Measurements from ENCODE around the gene KCNIP2. TPM values are rescaled to one million over a fixed set of nuclear protein-coding genes. Genes with fewer than 3 reads are reported as not detected.

KCNIP2 gene
- total RNA-seq, 1 donor from 2014 or later = 0.29 TPM

DNA sequence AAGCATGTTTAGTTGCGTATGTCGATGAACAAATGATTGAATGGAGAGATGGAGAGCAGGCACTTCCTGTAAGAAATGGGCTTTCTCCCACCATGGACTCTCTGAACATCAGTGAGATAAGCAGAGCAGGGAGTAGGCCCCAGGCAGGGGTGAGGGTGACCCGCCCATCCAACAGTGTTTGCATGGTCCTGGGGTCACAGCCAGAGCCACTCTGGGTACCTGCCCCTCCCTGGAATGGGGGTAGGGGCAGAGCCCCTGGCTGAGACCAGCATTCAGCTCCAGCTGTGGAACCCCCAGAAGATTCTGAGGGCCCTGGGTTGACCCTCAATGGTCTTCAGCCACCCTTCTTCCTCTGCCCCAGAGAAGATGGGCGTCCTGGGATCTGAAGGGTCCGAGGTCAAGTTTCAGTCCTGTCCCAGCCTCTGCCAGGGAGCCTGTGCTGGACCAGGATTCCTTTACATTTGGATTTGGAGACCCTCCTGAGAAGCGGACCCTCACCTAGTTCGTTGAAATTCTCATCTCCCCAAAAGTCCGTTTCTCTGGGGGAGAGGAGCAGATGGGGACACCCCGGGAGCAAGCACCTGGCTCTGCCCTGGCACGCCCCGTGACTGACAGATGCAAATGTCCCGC is 65.3 kb downstream of the KCNIP2 start:
- Histone ChIP-seq H3K36me3 (ENCODE audit: control insufficient read depth, insufficient read depth, low read length) (no peaks in the 10 kb centered on the region), H3K4me3 (ENCODE audit: low read depth, low read length) (no peak overlapping the region), H3K27me3 (ENCODE audit: control insufficient read depth, insufficient read depth, low read length) (peaks cover 56% of the 10 kb centered on the region)
- TF ChIP-seq, protein P1, sequence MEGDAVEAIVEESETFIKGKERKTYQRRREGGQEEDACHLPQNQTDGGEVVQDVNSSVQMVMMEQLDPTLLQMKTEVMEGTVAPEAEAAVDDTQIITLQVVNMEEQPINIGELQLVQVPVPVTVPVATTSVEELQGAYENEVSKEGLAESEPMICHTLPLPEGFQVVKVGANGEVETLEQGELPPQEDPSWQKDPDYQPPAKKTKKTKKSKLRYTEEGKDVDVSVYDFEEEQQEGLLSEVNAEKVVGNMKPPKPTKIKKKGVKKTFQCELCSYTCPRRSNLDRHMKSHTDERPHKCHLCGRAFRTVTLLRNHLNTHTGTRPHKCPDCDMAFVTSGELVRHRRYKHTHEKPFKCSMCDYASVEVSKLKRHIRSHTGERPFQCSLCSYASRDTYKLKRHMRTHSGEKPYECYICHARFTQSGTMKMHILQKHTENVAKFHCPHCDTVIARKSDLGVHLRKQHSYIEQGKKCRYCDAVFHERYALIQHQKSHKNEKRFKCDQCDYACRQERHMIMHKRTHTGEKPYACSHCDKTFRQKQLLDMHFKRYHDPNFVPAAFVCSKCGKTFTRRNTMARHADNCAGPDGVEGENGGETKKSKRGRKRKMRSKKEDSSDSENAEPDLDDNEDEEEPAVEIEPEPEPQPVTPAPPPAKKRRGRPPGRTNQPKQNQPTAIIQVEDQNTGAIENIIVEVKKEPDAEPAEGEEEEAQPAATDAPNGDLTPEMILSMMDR (IDR thresholded peaks at IDR 0.05; ENCODE audit: insufficient read depth, low read length, poor library complexity, severe bottlenecking) = no peak
- DNase-seq (ENCODE audit: low read depth) = no peak

DNA sequence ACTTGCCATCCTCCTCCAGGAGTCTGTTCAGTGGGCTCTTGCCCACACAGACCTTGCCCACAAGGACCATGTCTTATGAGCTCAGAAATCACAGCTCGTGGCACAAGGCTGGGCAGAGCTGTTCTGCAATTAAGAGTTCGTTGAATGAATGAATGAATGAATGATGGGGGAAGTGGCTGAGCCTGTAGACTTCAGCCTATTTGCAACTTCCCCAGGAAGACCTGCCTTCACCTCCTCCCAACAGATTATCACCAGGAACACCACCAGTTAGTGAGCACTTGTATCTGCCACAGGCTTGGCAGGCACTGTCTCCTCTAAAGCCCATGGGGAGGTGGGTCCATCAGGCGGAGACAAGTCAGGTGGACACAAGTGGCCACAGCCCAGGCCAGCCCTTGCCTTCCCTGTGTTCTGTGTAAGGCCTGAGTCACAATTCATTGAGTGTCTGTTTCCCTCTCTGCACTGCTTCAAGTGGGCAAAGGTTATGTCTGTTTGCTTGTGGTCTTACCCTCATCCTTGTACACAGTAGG is 65.9 kb downstream of the KCNIP2 start:
- no peaks in the 10 kb centered on the region for H3K36me3 ChIP-seq (ENCODE audit: control insufficient read depth, insufficient read depth, low read length)
- TF ChIP-seq, protein P1 (IDR thresholded peaks at IDR 0.05; ENCODE audit: insufficient read depth, low read length, poor library complexity, severe bottlenecking) = no peak
- H3K4me3 ChIP-seq (ENCODE audit: low read depth, low read length) = no peak overlapping the region
- DNase-seq (ENCODE audit: low read depth) = no peak
- peaks cover 62% of the 10 kb centered on the region for H3K27me3 ChIP-seq (ENCODE audit: control insufficient read depth, insufficient read depth, low read length)

DNA sequence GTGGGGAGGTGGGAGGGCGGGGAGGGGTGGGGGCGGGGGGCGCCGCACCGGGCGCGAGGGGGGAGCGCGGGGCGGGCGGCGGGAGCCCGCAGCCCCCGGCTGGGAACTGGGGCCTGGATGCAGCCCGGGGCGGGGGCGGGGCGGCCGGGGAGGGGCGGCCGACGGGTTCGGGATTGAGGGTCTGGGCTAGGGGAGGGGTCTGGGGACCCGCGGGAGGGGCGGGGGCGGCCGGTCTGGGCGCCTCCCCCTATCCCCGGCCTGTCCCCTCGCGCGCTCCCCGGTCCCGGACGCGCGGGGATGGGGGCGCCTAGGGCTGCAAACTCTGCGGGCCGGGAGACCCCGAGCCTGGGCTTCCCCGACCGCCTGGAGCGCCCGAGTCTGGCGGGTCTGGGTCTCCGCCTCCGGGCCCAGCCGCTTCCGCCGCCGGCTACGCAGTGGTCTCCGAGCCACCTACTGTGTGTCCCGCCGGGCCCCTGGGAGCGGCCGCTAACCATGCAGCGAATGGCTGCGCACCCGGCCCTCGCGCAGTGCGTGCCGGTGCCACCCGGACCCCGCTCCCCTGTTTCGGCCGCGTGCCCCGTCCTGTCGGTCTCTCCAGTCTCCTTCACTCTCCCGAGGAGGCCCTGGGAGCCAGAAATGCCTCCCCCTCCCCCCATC is 67.3 kb downstream of the KCNIP2 start:
- TF ChIP-seq, protein P1 (IDR thresholded peaks at IDR 0.05; ENCODE audit: insufficient read depth, low read length, poor library complexity, severe bottlenecking) = no peak
- Histone ChIP-seq H3K36me3 (ENCODE audit: control insufficient read depth, insufficient read depth, low read length) (no peaks in the 10 kb centered on the region), H3K4me3 (ENCODE audit: low read depth, low read length) (no peak overlapping the region), H3K27me3 (ENCODE audit: control insufficient read depth, insufficient read depth, low read length) (peaks cover 74% of the 10 kb centered on the region)
- DNase-seq (ENCODE audit: low read depth) = no peak

Other genes starting within 250 kb of the KCNIP2 start
- gene FBXW4, start 148.6 kb downstream of the KCNIP2 start, total RNA-seq = 24.4 and 27.5 TPM in 2 replicates
- gene FGF8, start 67.7 kb downstream of the KCNIP2 start, total RNA-seq = not detected in 2 replicates
- 98.6 and 115 TPM in 2 replicates for gene NPM3, start 60.4 kb downstream of the KCNIP2 start, total RNA-seq
- gene OGA, start 25.4 kb downstream of the KCNIP2 start, total RNA-seq = 72.8 and 78.9 TPM in 2 replicates
- 10.7 and 11.1 TPM in 2 replicates for gene ARMH3, start 212.4 kb upstream of the KCNIP2 start, total RNA-seq
- gene HPS6, start 221.5 kb upstream of the KCNIP2 start, total RNA-seq = 31.5 and 33.0 TPM in 2 replicates